H9 (cell line): ENCODE data around the gene PAQR7. TPM values are rescaled to one million over a fixed set of nuclear protein-coding genes. Genes with fewer than 3 reads are reported as not detected.

ENCODE experiments used
- DNase-seq: peaks from one replicate; pipeline ENCODE4 v3.0.0-alpha.2; 2017
- H2AFZ ChIP-seq: one replicate; pipeline ENCODE4 v1.6.1; 2013; ENCODE audit warnings: mild to moderate bottlenecking, low read length, control low read depth, moderate library complexity
- H2AK5ac ChIP-seq: 2 replicates; pipeline ENCODE4 v1.6.1; 2013; ENCODE audit warnings: low read length, control low read depth, mixed read lengths; ENCODE audit not compliant: insufficient read length
- H2BK120ac ChIP-seq: one replicate; pipeline ENCODE4 v1.6.1; 2013; ENCODE audit warnings: low read depth, mild to moderate bottlenecking, low read length, control low read depth, inconsistent platforms; ENCODE audit not compliant: poor library complexity, severe bottlenecking
- H2BK12ac ChIP-seq: 2 replicates; pipeline ENCODE4 v1.6.1; 2013; ENCODE audit warnings: low read length, control low read depth, mixed read lengths, low read depth; ENCODE audit not compliant: insufficient read length
- H2BK15ac ChIP-seq: 2 replicates; pipeline ENCODE4 v1.6.1; 2013; ENCODE audit warnings: low read depth, low read length, control low read depth
- H2BK20ac ChIP-seq: one replicate; pipeline ENCODE4 v1.6.1; 2013; ENCODE audit warnings: low read depth, mild to moderate bottlenecking, low read length, control low read depth, inconsistent platforms; ENCODE audit not compliant: poor library complexity, severe bottlenecking
- H2BK5ac ChIP-seq: 2 replicates; pipeline ENCODE4 v1.6.1; 2013; ENCODE audit warnings: low read length, control low read depth, mixed read lengths; ENCODE audit not compliant: insufficient read length
- H3K14ac ChIP-seq: 2 replicates; pipeline ENCODE4 v1.6.1; 2013; ENCODE audit warnings: low read length, control low read depth; ENCODE audit not compliant: insufficient read depth
- H3K18ac ChIP-seq: 2 replicates; pipeline ENCODE4 v1.6.1; 2013; ENCODE audit warnings: low read depth, mild to moderate bottlenecking, mixed read lengths, low read length, control low read depth; ENCODE audit not compliant: insufficient read length
- H3K23ac ChIP-seq: 2 replicates; pipeline ENCODE4 v1.6.1; 2013; ENCODE audit warnings: low read length, control low read depth, mixed read lengths, low read depth; ENCODE audit not compliant: insufficient read length
- H3K23me2 ChIP-seq: 2 replicates; pipeline ENCODE4 v1.6.1; 2013; ENCODE audit warnings: low read depth, mild to moderate bottlenecking, mixed read lengths, low read length, control low read depth; ENCODE audit not compliant: insufficient read length, poor library complexity, severe bottlenecking
- H3K27ac ChIP-seq: 2 replicates; pipeline ENCODE4 v1.5.1; 2013; ENCODE audit warnings: low read length, control low read depth, mixed read lengths, low read depth; ENCODE audit not compliant: insufficient read length
- H3K27me3 ChIP-seq: 2 replicates; pipeline ENCODE4 v1.6.1; 2013; ENCODE audit warnings: low read length, control low read depth, inconsistent platforms; ENCODE audit not compliant: insufficient read depth
- H3K4ac ChIP-seq: 2 replicates; pipeline ENCODE4 v1.6.1; 2013; ENCODE audit warnings: low read depth, mild to moderate bottlenecking, control low read depth, inconsistent platforms, low read length, moderate library complexity
- H3K4me1 ChIP-seq: 2 replicates; pipeline ENCODE4 v1.6.1; 2013; ENCODE audit warnings: low read length, control low read depth, inconsistent platforms; ENCODE audit not compliant: insufficient read depth
- H3K4me2 ChIP-seq: 2 replicates; pipeline ENCODE4 v1.6.1; 2013; ENCODE audit warnings: low read length, control low read depth, mixed read lengths; ENCODE audit not compliant: insufficient read length, insufficient read depth
- H3K56ac ChIP-seq: 2 replicates; pipeline ENCODE4 v1.6.1; 2013; ENCODE audit warnings: low read depth, mild to moderate bottlenecking, mixed read lengths, low read length, control low read depth; ENCODE audit not compliant: insufficient read length
- H3K79me1 ChIP-seq: 2 replicates; pipeline ENCODE4 v1.6.1; 2013; ENCODE audit warnings: low read depth, mild to moderate bottlenecking, moderate library complexity, low read length, control low read depth, inconsistent platforms; ENCODE audit not compliant: insufficient read depth, poor library complexity, severe bottlenecking
- H3K79me2 ChIP-seq: 2 replicates; pipeline ENCODE4 v1.6.1; 2013; ENCODE audit warnings: low read length, control low read depth, inconsistent platforms; ENCODE audit not compliant: insufficient read depth
- H3K9ac ChIP-seq: 2 replicates; pipeline ENCODE4 v1.6.1; 2013; ENCODE audit warnings: low read length, control low read depth, mixed read lengths; ENCODE audit not compliant: insufficient read length; ENCODE audit errors: extremely low read depth
- H3K9me3 ChIP-seq: one replicate; pipeline ENCODE4 v1.6.1; 2013; ENCODE audit warnings: low read depth, low read length, inconsistent platforms; ENCODE audit not compliant: control insufficient read depth
- H3T11ph ChIP-seq: one replicate; pipeline ENCODE4 v1.6.1; 2013; ENCODE audit warnings: mild to moderate bottlenecking, low read length, control low read depth, inconsistent platforms
- H4K20me1 ChIP-seq: one replicate; pipeline ENCODE4 v1.6.1; 2013; ENCODE audit not compliant: control insufficient read depth, insufficient read length, insufficient read depth
- H4K5ac ChIP-seq: 2 replicates; pipeline ENCODE4 v1.6.1; 2013; ENCODE audit warnings: low read depth, mild to moderate bottlenecking, mixed read lengths, low read length, control low read depth; ENCODE audit not compliant: insufficient read length
- H4K8ac ChIP-seq: replicated peaks from 2 replicates; pipeline ENCODE4 v1.6.1; 2013; ENCODE audit warnings: low read length, control low read depth, mixed read lengths, low read depth; ENCODE audit not compliant: insufficient read length
- H4K91ac ChIP-seq: 2 replicates; pipeline ENCODE4 v1.6.1; 2013; ENCODE audit warnings: low read depth, mild to moderate bottlenecking, moderate library complexity, mixed read lengths, low read length, control low read depth; ENCODE audit not compliant: insufficient read length
- H3K27ac Mint-ChIP-seq, 3 experiments: 2 replicates in 2 of 3; 3 replicates in 1 of 3; pipeline ENCODE4 v1.8.0; 2020 to 2021; ENCODE audit warnings: mixed read lengths in 3 of 3, mild to moderate bottlenecking in 1 of 3, moderate library complexity in 1 of 3
- H3K27me3 Mint-ChIP-seq: 2 replicates; pipeline ENCODE4 v1.8.0; 2021; ENCODE audit warnings: low read depth, mild to moderate bottlenecking, moderate library complexity, mixed read lengths
- H3K36me3 Mint-ChIP-seq, 3 experiments: 2 replicates in 2 of 3; 3 replicates in 1 of 3; pipeline ENCODE4 v1.8.0; 2020 to 2021; ENCODE audit warnings: low read depth in 3 of 3, mixed read lengths in 3 of 3; ENCODE audit not compliant: insufficient read depth in 1 of 3
- H3K4me1 Mint-ChIP-seq, 2 experiments: 2 replicates each; pipeline ENCODE4 v1.8.0; 2020; ENCODE audit warnings: mixed read lengths in 2 of 2
- H3K4me3 Mint-ChIP-seq, 2 experiments: 2 replicates in 1 of 2; 3 replicates in 1 of 2; pipeline ENCODE4 v1.8.0; 2020 to 2021; ENCODE audit warnings: mild to moderate bottlenecking in 2 of 2, mixed read lengths in 2 of 2, moderate library complexity in 1 of 2
- H3K9me3 Mint-ChIP-seq, 2 experiments: 2 replicates in 1 of 2; 3 replicates in 1 of 2; pipeline ENCODE4 v1.8.0; 2020; ENCODE audit warnings: mild to moderate bottlenecking in 2 of 2, mixed read lengths in 2 of 2, moderate library complexity in 1 of 2
- CTCF ChIP-seq: fragments of 200-600 bp; sonication (generic); conservative IDR thresholded peaks from 3 replicates; pipeline ENCODE4 v1.8.0; 2021; ENCODE audit warnings: antibody characterized with exemption, mild to moderate bottlenecking
- WGBS: extraction: QIAGEN DNeasy Blood & Tissue Kit; methylation state at CpG from one replicate; pipeline ENCODE4 v1.1.7; 2013; ENCODE audit warnings: missing lambda C conversion rate, low lambda C conversion rate, mixed read lengths; ENCODE audit not compliant: insufficient read length; ENCODE audit errors: extremely low coverage; 5-methylcytosine and 5-hydroxymethylcytosine counted together
- total RNA-seq: library from RNA; stranded (reverse); gene quantifications from 2 replicates; pipeline ENCODE4 v1.2.1, GENCODE V29; 2021

PAQR7 gene
- total RNA-seq, 1 experiment from 2014 or later: 6.3 TPM

- Histone ChIP-seq H3K9me3 (no peaks in the 10 kb centered on the region), H4K91ac (no peak overlapping the region), H3K4ac (no peak overlapping the region), H3K23me2 (peaks cover 14% of the 10 kb centered on the region), H3K4me2 (no peak overlapping the region), H2AK5ac (no peak overlapping the region), H3K18ac (no peak overlapping the region), H2BK5ac (no peak overlapping the region), H2BK15ac (no peak overlapping the region), H3K79me2 (no peaks in the 10 kb centered on the region), H3K4me1 (peaks cover 2% of the 10 kb centered on the region; the same call in 1 of the 2 replicates), H4K8ac (no peak overlapping the region), H3K23ac (no peak overlapping the region), H4K20me1 (no peaks in the 10 kb centered on the region), H3K27ac (no peak overlapping the region), H3K79me1 (no peaks in the 10 kb centered on the region), H2BK20ac (no peak overlapping the region), H3K14ac (no peak overlapping the region), H2BK120ac (no peak overlapping the region), H3K56ac (no peak overlapping the region), H2BK12ac (no peak overlapping the region), H3K9ac (no peak overlapping the region), H3T11ph (no peak overlapping the region), H4K5ac (no peak overlapping the region), H2AFZ (no peak overlapping the region), H3K27me3 (no peaks in the 10 kb centered on the region)
- no CpG with 5 or more reads among the region's 5 CpGs for WGBS
- peaks cover 18 to 23% of the 10 kb centered on the region in 2 experiments for H3K4me1 Mint-ChIP-seq
- no peak for DNase-seq
- H3K36me3 Mint-ChIP-seq: no peaks in the 10 kb centered on the region
- peak overlapping the region in 1 of 3 experiments; percentile 24; a peak in 2 of 7 replicates for H3K27ac Mint-ChIP-seq
- TF ChIP-seq CTCF: no peak
- H3K27me3 Mint-ChIP-seq: peaks cover 20% of the 10 kb centered on the region
- H3K4me3 Mint-ChIP-seq: peak overlapping the region in 1 of 2 experiments; percentile 53; a peak in 1 of 5 replicates
- H3K9me3 Mint-ChIP-seq: no peaks in the 10 kb centered on the region
Measured at GRCh38 chr1:25917996-25918395, 42.5 kb upstream of the PAQR7 start.
